GM19395 (cell line): Measurements from ENCODE around the gene SLC38A7.
"Not testable (repeated sequence)": the region's sequence is repeated elsewhere in the genome, so short reads cannot be mapped to it uniquely, and the experiment has no call there.

ENCODE experiments used
- ATAC-seq: cut with Tn5 transposase; IDR thresholded peaks from one replicate; pipeline ENCODE4 v1.9.1; 2021; ENCODE audit warnings: mild to moderate bottlenecking, moderate library complexity; ENCODE audit not compliant: unreplicated experiment

SLC38A7 gene, protein sequence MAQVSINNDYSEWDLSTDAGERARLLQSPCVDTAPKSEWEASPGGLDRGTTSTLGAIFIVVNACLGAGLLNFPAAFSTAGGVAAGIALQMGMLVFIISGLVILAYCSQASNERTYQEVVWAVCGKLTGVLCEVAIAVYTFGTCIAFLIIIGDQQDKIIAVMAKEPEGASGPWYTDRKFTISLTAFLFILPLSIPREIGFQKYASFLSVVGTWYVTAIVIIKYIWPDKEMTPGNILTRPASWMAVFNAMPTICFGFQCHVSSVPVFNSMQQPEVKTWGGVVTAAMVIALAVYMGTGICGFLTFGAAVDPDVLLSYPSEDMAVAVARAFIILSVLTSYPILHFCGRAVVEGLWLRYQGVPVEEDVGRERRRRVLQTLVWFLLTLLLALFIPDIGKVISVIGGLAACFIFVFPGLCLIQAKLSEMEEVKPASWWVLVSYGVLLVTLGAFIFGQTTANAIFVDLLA

DNA sequence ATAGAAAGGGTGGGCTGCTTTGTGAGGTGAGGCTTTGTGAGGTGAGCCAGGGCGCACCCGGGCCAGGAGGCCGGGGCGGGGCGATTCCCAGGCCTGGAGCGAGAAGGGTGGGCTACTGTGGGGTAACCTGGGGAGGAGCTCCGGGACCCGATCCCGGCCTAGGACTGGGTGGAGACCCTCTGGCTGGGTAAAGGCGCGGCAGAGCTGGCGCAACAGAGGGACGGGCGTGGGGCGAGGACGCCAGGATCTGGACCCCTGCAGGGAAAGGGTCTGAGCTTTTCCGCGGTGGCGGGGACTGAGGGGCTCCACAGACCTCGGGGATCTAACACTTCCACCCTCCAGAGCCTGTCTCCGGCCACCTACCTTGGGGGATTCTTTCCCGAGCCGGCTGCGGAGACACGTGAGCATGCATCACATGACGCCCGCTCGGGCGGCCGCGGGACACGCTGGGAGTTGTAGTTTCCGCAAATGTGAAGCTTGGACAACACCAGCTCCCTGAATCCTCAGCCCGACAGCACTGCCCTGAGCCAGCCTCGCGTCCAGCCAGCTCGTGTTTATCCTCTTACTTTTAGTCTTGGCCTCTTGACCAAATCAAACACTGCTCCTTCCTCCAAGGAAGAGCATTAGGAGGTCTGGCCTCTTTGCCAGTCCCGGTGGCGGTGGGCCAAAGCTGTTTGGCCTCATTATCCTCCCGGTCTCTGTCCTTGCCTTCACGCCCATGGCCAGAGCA is at the start of gene SLC38A7:
Gene SLC38A7, minus strand, starts transcription at position 417 of the 730 bp plus-strand sequence. CDS start 4,644 bp downstream, outside the sequence.
- ATAC-seq: peak; percentile 98

DNA sequence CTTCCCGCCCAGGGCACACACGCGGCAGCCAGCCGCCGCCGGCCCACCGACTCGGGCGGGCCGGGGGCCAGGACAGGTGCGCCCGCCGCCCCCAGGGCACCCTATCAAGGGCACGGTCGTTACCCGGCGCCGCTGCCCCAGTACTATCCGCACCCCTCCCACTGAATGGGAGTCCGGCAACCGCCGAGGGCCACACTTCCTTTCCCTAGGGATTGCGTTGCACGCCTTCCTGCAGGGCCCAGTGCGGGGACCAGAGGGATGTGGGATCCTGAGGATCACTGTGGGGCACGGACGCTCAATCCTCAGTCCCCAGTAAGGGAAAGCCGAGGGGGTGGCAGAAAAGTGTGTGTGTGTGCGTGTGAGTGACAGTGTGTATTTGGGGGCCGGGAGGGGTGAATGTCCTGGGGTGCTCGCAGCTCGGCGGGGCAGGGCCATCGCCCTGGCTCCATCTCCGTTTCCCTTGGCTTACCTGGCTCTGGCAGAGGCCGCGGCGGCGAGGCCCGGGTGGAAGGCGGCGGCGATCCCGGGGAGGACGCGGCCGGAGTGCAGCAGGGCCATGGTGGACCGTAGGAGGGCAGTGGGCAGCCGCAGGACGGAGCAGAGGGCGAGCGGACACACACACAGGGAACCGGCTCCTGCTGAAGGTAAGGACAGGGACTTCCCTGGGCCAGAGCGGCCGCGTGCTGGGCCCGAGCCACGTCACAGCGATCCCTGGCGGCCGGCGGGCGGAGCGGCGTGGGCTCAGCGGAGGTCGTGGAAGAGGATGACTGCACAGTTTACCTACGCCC is 49.3 kb upstream of the SLC38A7 start, which contains the start of gene GOT2:
Gene GOT2, minus strand, starts transcription at position 646 of the 788 bp plus-strand sequence. Its CDS starts 88 bp downstream, at position 558.
- peak; percentile 93 for ATAC-seq

DNA sequence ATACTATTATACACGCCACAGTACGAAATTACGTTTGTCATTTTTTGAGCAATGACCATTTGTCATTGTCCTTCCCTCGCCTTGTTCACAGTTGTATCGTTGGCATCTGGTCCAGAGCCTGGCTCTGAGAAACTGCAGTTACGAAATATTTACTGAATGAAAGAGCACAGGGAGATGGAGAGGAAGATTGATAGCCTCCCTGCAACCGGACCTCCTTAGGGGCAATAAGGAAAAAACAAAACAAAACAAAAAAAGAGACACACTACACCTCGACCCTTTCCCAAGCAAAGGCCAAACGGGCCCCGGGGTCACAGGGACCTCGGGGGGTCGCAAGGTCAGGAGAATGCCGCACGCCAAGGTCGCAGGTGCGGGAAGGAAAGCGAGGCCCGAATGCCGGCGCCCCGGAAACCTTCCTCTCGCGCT is 48.7 kb upstream of the SLC38A7 start:
- ATAC-seq: no peak

DNA sequence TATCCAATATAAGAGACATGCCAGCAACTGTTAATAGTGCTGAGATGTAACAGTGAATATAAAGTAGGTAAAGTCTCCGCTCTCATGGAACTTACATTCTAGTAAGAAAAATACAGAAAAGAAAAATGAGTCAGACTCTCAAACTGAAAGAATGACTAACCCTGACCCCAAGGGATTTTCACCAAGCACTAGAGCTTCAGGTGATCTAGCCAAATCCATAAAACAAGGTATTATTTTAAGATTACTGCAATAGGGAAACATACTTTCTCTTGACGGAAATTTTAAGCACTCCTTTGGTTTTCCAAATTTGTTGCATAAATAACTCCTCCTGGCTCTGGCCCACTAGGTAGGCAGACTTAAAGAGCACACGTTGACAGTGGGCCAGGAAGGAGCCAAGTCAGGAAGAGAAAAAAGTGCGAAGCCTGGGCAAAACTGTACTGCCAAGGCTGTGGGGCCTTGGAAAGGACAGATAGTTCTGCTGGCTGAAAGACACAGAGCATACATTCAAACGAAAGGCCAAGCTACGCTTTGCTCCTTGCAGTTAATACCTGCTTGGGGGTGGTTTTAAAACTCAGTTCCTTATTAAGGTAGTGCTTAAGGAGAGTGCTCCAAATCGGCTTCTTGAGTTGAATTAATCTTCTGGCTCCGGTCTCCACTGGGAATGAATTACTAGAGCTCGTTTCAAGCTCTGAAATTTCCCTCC is 48.1 kb upstream of the SLC38A7 start:
- ATAC-seq: peak; percentile 48

DNA sequence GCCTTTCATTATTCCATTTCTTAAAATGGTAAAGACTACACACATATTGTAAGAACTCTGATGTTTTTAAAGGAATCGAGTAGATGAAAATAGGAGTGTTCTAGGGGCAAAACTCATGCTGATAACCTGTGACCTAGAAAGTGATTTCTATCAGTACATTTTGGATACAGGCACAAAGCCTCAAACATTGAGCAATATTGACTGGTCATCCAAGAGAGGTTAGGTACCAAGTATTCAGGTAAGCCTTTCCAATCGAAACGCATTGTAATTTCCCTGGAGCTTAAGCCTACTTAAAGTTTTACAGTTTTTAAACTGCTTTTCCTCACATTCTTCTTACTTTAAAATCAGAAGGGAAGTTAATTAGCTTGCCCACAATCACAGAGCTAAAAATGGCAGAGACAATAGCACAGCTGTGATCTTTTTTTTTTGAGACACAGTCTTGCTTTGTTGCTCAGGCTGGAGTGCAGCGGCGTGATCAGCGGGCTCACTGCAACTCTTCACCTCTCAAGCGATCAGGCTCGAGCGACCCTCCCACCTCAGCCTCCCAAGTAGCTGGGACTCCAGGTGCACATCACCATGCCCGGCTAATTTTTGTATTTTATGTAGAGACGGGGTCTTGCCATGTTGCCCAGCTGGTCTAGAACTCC is 46.3 kb upstream of the SLC38A7 start:
- ATAC-seq: no peak

DNA sequence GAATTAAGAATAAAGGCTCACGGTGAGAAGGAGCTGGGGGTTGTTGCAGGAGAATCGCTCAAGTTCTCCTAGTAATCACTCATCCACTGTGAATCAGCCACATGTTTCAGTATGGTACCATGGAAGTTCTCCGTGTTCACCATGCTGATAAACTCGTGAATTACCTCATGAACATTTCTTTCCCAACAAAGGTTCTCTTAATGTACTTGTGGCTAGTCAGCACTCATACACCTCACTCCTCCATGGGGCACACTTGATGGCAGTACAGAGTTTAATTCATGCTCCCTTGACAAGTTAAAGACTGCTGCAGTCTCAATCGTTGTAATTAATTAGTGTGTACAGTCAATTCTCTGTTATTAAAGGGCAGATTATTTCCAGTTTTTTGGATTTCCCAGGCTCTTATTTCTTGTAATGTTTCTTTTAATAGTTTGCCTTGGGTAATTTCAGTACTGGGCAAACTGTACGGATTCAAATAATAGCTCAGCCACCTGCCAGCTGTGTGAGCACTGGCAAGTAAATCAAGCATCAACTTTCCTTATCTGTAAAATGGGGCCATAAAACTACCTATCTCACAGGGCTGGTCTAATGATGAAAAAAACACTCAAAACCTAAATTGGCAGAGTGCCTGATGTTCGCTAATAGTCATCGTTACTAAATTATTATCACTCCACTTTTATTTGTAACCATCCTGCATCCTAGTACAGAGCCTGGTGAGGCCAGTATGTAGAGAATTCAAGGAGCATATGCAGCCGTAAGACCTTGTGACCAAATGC is 43.4 kb upstream of the SLC38A7 start:
- ATAC-seq: no peak

DNA sequence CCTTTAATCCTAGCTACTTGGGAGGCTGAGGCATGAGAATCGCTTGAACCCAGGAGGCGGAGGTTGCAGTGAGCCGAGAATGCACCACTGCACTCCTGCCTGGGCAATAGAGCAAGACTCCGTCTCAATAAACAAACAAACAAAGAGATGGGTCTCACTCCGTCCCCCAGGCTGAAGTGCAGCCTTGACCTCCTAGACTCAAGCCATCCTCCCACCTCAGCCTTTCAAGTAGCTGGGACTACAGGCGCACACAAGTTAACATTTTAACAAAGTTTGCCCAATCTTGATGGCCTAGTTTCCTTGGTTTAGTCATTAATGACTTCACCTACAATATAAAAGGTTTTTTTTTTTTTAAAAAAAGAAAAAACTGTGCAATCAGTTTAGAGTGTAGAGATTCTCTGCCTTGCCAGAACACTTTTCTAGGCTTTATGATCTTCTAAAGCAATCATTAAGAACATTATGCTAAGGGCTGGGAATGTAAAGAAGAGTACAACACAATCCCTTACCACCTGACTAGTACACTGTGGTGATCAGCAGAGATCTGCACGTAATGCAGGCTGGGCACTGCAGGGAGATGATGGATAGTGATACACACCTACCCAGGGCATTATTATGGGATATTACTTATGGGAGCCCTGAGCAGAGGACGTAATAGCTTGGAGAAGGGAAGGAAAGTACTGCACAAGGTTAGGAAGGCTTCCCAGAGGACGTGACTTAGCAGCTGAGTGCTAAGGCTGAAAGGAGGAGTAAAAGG is 42.6 kb upstream of the SLC38A7 start:
- no peak for ATAC-seq

DNA sequence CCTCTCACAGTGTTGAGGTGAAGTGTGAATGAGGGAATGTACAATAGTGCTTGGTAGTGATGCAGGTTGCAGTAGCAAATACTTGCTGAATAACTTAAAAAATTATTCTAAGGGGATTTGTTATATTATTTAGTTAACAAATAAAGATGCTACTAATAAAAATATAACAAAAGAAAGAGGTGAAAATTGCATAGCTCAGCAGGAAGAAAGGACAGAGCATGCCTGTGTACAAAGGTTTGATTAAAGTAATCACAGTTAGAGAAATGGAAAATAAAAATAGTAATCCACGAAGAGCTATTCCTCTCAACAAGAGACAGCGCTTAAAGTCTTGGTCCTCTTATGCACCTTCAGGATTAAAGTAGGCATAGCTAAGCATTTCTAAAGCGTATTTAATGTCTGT is 38.5 kb upstream of the SLC38A7 start:
- no peak for ATAC-seq

DNA sequence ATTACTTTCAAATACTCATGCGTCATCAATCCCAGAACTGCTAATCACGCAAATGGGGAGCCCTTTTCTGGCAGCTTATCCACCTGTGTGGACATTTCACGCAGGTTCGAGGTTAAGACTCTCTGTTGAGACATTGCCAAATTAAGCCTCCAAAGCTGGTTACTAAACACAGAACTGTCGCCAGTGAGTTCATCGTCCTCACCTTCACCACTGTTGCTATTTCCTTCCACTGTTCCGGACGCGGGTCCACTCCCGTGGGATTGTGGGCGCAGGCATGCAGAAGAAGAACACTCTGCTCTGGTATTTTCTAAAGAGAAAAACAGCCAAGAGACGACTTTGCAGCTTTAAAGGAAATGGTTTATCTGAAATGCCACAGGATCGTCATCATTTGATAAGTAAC is 33.4 kb upstream of the SLC38A7 start:
- no peak for ATAC-seq

DNA sequence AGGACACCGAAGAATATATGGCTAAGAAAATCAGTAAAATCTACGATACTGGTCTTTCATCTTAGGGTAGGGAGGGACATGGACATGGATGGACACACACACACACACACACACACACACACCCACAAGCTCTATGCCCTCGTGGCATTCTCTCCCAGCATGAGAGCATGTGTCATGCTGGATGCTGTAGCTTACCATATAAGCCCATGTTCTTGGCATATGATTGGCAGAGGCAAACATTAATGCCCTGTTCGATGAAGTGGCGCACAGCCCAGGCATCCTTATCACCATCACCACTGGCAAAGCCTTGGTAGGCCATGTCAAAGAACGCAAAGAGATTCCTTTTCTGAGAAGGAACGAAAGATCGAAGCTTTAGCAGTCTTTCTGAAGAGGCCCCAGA is 31.9 kb upstream of the SLC38A7 start:
- ATAC-seq: no peak

DNA sequence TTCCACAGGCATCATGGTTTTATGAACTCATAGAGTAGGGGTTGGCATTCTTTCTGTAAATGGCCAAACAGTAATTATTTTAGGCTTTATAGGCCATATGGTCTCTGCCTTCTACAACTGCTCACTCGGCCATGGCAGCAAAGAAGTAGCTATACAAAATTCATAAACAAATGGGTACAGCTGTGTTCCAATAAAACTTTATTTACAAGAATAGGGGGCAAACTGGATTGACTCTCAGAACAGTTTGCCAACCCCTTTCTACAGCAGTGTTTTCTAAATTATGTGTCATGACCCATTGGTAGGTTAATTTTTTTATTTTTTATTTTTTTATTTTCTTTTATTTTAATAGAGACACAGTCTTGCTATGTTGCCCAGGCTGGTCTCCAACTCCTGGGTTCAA is 29.2 kb upstream of the SLC38A7 start:
- no peak for ATAC-seq

DNA sequence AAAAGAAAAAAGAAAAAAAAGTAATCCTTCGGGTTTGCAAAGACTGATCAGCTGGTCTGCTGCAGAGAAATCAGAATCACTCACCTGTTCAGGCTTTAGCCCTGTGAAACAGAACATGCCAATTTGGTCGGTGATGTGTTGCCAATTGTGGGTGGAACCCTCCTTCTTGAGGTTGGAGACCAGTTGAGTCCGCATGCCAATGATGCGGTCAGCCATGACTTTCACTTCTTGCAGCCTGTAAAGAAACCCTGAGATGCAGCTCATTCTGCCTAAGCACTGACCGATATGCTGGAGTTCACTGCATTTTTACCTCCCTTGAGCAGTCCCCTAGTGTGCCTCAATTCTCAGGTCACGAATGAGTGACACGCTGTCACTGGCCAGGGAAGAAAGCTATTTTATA is 24.8 kb upstream of the SLC38A7 start:
- ATAC-seq: no peak

DNA sequence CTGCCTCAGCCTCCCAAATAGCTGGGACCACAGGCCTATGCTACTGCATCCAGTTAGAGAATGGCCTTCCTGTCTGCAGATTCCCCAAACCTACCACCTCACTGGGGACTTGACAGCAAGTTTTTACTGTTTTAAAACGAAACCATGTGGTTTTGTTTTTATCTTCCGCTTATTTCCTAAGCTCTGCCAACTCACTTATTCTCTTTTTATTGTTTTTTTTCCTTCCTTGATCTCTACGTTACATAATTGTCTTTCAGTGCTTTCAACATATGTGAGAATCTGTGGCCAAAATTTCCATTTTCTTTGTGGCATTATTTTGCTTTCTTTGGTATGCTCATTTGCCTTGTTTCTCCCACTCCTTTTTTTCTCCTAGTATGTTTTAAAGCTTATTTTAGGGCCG is 14.6 kb upstream of the SLC38A7 start:
- ATAC-seq: no peak

DNA sequence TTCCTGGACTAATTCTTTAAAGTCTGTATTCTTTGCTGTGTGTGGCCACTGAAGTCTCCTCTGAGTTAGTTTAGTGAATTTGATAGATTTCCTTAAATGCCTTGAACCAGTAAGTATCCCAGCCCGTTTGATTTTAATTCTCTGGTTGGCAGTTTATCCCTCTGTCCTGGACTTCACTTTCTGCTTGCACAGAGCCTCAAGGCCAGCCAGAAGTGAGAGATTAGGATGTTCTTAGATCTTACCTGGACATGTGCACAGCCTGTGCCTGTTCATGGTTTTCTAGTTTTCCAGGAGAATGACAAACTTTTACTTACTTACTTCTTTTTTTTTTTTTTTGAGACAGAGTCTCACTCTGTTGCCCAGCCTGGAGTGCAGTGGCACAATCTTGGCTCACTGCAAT is 10.8 kb upstream of the SLC38A7 start:
- no peak for ATAC-seq

DNA sequence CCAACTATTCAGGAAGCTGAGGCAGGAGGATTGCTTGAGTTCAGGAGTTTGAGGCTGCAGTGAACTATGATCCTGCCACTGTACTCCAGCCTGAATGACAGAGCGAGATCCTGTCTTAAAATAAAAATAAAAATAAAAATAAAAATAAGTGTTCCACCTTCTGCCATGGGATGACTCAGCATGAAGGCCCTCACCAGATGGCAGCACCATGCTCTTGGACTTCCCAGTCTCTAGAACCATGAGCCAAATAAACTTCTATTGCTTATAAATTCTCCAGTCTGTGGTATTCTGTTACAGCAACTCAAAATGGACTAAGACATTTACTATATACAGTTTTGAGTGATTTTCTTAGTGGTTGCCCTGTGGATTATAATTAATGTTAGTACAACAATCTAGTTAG is 7.9 kb upstream of the SLC38A7 start:
- ATAC-seq: no peak

DNA sequence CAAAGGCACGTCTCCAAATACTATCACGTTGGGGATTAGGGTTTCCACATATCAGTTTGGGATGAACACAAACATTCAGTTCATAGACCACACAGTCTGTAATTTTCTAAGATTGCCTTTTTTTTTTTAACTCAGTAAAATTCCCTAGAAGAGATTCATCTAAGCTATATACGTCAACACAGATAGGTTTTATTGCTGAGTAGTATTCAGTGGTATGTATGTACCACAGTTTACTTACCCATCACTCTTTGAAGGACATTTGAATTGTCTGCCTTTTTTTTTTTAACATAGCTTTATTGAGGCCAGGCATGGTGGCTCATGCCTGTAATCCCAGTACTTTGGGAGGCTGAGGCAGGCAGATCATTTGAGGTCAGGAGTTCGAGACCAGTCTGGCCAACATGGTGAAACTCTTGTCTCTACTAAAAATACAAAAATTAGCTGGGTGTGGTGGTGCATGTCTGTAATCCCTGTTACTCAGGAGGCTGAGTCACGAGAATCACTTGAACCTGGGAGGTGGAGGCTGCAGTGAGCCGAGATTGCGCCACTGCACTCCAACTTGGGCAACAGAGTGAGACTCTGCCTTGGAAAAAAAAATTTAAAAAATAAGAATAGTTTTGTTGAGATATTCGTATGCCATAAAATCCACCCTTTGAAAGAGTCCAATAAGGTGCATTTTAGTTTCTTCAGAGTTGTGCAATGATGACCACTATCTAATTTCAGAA is 2.6 kb upstream of the SLC38A7 start:
- not testable (repeated sequence) for ATAC-seq

DNA sequence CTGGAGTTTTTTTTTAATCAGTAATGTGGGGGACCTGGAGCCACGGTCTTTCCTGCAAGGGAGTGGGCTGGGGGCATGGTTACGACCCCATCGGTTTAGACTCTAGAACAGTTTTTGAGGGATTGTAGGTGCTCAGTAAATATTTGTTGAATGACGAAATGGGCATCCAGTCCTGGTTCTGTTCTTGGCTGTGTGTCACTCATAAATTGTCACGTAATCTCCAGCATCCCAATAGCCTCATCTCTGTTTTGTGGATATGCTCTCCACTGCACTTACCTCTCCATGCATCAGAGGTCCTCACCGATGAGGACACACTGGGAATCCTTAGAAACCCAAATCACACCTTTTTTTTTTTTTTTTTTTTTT is 497 bp upstream of the SLC38A7 start:
- ATAC-seq: no peak

DNA sequence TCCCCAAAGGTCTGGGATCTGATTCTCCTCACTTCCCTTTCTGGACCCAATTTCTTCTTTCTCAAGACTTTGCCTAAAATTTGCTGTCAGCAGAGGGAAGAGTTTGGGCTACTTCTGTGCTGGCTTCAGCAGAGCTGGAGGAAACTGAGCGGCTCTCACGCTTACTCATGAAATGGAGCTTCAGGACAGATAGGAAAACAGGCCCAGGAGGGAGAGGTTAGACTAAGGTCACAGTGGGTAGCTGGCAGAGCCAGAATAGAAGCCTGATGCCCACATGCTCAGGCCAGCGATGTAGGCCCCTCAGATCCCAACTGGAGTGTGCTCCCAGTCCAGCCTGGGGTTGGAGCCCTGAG is 593 bp downstream of the SLC38A7 start:
- ATAC-seq: peak; percentile 16
